Panc1 (cell line): ENCODE results near the gene PGPEP1. TPM values are rescaled to one million over a fixed set of nuclear protein-coding genes. Genes with fewer than 3 reads are reported as not detected.
"Not testable (repeated sequence)": the region's sequence is repeated elsewhere in the genome, so short reads cannot be mapped to it uniquely, and the experiment has no call there.

Source experiments
- ATAC-seq: fragments of 200-7000 bp; cut with Tn5 transposase; 2 replicates; pipeline ENCODE4 v1.9.1; 2020; ENCODE audit warnings: mild to moderate bottlenecking, moderate library complexity
- BruUV-seq: library from RNA; stranded (reverse); fragments of 400-500 nt; replicated peaks from 2 replicates; lab custom pipeline; 2021; lab: Mats Ljungman, UMichigan
- CTCF ChIA-PET: fragments of 300-600 bp; sonication (Branson Sonifier 250); formaldehyde crosslinking; loops from one replicate; lab custom pipeline; 2022; ENCODE audit warnings: antibody characterized with exemption; lab: Charles Lee
- POLR2A ChIA-PET: fragments of 300-600 bp; sonication (Branson Sonifier 250); formaldehyde crosslinking; loops from one replicate; lab custom pipeline; 2022; ENCODE audit warnings: antibody characterized with exemption; lab: Charles Lee
- DNase-seq: peaks from one replicate; pipeline ENCODE4 v3.0.0-alpha.2; 2010; ENCODE audit warnings: low read depth, low spot score
- H3K27ac ChIP-seq: 2 replicates; pipeline ENCODE4 v1.5.1; 2011; ENCODE audit warnings: mild to moderate bottlenecking, low read length, inconsistent platforms
- H3K27me3 ChIP-seq: fragments of 200-500 bp; sonication (Bioruptor generic); 2 replicates; pipeline ENCODE4 v1.6.0; 2014; ENCODE audit warnings: low read length, inconsistent platforms; ENCODE audit not compliant: control insufficient read depth, insufficient read depth
- H3K36me3 ChIP-seq: fragments of 200-500 bp; sonication (Bioruptor generic); 2 replicates; pipeline ENCODE4 v1.5.1; 2014; ENCODE audit warnings: inconsistent platforms, mild to moderate bottlenecking, low read length, moderate library complexity; ENCODE audit not compliant: control insufficient read depth, insufficient read depth
- H3K4me1 ChIP-seq: 2 replicates; pipeline ENCODE4 v1.5.1; 2011; ENCODE audit warnings: inconsistent platforms, mild to moderate bottlenecking, low read length, moderate library complexity; ENCODE audit not compliant: control insufficient read depth, insufficient read depth
- H3K4me3 ChIP-seq, 2 experiments: 2 replicates each; pipeline ENCODE4 v1.5.1; 2011 to 2012; ENCODE audit warnings: low read depth in 2 of 2, low read length in 2 of 2, mild to moderate bottlenecking in 2 of 2, inconsistent platforms in 1 of 2, moderate library complexity in 1 of 2
- H3K9me3 ChIP-seq: fragments of 200-500 bp; sonication (Bioruptor generic); 2 replicates; pipeline ENCODE4 v1.5.1; 2014; ENCODE audit warnings: low read depth, mild to moderate bottlenecking, inconsistent platforms, low read length, moderate library complexity; ENCODE audit not compliant: control insufficient read depth, insufficient read depth
- CTCF ChIP-seq: fragments of 450-650 bp; IDR thresholded peaks from 2 replicates; pipeline ENCODE4 v1.5.1; 2017; ENCODE audit warnings: mild to moderate bottlenecking
- POLR2AphosphoS5 ChIP-seq: IDR thresholded peaks from 2 replicates; pipeline ENCODE4 v1.6.1; 2012; ENCODE audit warnings: mild to moderate bottlenecking, low read depth, low read length, moderate library complexity
- SIN3A ChIP-seq: IDR thresholded peaks from 2 replicates; pipeline ENCODE4 v1.6.1; 2012; ENCODE audit warnings: low read depth, mild to moderate bottlenecking, low read length, moderate library complexity, borderline replicate concordance; ENCODE audit not compliant: insufficient read depth
- TCF7L2 ChIP-seq: IDR thresholded peaks from 2 replicates; pipeline ENCODE4 v1.6.1; 2011; ENCODE audit warnings: mild to moderate bottlenecking, low read depth, low read length, inconsistent platforms
- in situ Hi-C: cut with HindIII; loops from 2 replicates; pipeline ENCODE4 v1.10.0; 2016; ENCODE audit warnings: low sequenced_read_pairs, low pct_unique_long_range_greater_than_20kb
- intact Hi-C: fragments of 100-400 bp; cut with micrococcal nuclease; formaldehyde crosslinking; loops from one replicate; pipeline ENCODE4 v1.10.0; 2022; ENCODE audit not compliant: unreplicated experiment
- total RNA-seq: library from RNA; stranded (reverse); gene quantifications from one replicate; pipeline ENCODE4 v1.2.1, GENCODE V29; 2021; ENCODE audit not compliant: unreplicated experiment
- TF ChIP-seq, protein P1 (sequence below), 2 experiments: IDR thresholded peaks; 2 replicates each; pipeline ENCODE4 v1.6.1; 2011 to 2012; ENCODE audit warnings: low read depth in 2 of 2, control low read depth in 1 of 2, low read length in 1 of 2, mild to moderate bottlenecking in 1 of 2, moderate library complexity in 1 of 2; ENCODE audit not compliant: insufficient read depth in 1 of 2

Gene PGPEP1
- total RNA-seq, 1 experiment from 2014 or later: 36.3 TPM

DNA sequence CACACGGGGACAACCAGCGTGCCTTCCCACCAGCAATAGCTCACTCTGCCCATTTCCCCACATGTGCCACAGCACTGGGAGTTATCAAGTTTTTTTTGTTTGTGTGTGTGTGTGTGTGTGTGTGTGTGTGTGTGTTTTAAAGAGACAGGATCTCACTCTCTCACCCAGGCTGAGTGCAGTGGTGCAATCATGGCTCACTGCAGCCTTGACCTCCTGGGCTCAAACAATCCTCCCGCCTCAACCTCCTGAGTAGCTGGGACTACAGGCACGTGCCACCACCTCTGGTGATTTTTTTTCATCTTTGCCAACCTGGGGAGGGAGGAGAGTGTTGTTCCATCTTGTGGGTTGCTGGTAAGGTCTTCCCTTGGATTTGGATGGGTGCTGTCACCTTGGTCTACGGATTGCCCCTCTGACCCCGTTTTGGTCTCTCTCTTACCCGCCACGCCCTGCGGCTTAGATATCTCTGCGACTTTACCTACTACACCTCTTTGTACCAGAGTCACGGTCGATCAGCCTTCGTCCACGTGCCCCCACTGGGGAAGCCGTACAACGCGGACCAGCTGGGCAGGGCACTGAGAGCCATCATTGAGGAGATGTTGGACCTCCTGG is 22.6 kb downstream of the PGPEP1 start:
- TF ChIP-seq TCF7L2 (no peak), POLR2AphosphoS5 (no peak), CTCF (no peak), SIN3A (no peak)
- TF ChIP-seq, protein P1, sequence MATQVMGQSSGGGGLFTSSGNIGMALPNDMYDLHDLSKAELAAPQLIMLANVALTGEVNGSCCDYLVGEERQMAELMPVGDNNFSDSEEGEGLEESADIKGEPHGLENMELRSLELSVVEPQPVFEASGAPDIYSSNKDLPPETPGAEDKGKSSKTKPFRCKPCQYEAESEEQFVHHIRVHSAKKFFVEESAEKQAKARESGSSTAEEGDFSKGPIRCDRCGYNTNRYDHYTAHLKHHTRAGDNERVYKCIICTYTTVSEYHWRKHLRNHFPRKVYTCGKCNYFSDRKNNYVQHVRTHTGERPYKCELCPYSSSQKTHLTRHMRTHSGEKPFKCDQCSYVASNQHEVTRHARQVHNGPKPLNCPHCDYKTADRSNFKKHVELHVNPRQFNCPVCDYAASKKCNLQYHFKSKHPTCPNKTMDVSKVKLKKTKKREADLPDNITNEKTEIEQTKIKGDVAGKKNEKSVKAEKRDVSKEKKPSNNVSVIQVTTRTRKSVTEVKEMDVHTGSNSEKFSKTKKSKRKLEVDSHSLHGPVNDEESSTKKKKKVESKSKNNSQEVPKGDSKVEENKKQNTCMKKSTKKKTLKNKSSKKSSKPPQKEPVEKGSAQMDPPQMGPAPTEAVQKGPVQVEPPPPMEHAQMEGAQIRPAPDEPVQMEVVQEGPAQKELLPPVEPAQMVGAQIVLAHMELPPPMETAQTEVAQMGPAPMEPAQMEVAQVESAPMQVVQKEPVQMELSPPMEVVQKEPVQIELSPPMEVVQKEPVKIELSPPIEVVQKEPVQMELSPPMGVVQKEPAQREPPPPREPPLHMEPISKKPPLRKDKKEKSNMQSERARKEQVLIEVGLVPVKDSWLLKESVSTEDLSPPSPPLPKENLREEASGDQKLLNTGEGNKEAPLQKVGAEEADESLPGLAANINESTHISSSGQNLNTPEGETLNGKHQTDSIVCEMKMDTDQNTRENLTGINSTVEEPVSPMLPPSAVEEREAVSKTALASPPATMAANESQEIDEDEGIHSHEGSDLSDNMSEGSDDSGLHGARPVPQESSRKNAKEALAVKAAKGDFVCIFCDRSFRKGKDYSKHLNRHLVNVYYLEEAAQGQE (IDR thresholded peaks at IDR 0.05; ENCODE audit: insufficient read depth in 1 of 2, low read depth in 2 of 2, low read length in 1 of 2): no peak
- DNase-seq (no peak), ATAC-seq (no peak)
- intact Hi-C loops: no loop called here
- in situ Hi-C loops: no loop called here
- BruUV-seq: no TSS peak
- Histone ChIP-seq H3K4me3 (no peak overlapping the region), H3K9me3 (no peaks in the 10 kb centered on the region), H3K27me3 (no peaks in the 10 kb centered on the region), H3K27ac (peak overlapping the region; percentile 83), H3K36me3 (no peaks in the 10 kb centered on the region), H3K4me1 (peaks cover 23% of the 10 kb centered on the region)
- ChIA-PET POLR2A (interaction anchor here (0.6 kb wide), 2 partner anchors 85 to 208 kb away, joined by 6 to 9 read pairs; no protein-coding TSS in a partner anchor), CTCF (no interaction called here)

DNA sequence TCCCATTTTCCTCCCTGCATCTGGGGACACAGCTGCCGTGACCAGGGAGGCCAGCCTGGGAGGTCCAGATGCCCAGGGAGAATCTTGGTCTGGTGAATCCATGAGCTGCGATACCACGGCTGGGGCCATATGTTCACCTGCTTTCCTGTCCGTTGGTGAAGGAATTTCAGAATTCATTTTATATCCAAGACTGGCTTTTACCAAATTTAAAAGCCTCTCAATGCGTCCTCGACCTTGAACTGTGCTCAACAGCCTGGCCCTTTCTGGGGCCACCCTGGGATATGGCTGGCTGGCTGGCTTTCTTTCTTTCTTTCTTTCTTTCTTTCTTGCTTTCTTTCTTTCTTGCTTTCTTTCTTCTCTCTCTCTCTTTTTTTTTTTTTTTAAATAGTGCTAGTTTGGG is 23.4 kb downstream of the PGPEP1 start:
- no peak for DNase-seq
- intact Hi-C loops (no loop called here), in situ Hi-C loops (no loop called here)
- Histone ChIP-seq H3K27me3 (no peaks in the 10 kb centered on the region), H3K9me3 (no peaks in the 10 kb centered on the region), H3K36me3 (no peaks in the 10 kb centered on the region), H3K4me1 (peaks cover 23% of the 10 kb centered on the region), H3K4me3 (no peak overlapping the region), H3K27ac (peak overlapping the region; percentile 83)
- POLR2A ChIA-PET: interaction anchor here (0.7 kb wide), 1 partner anchor 10 kb away, joined by 3 read pairs; no protein-coding TSS in a partner anchor
- no peak for ATAC-seq
- no TSS peak for BruUV-seq
- CTCF ChIA-PET: interaction anchor here (1.4 kb wide), 1 partner anchor 22 kb away, joined by 4 read pairs; the partner anchor contains the start of gene GDF15
- TF ChIP-seq CTCF: no peak
- no peak for TF ChIP-seq TCF7L2
- TF ChIP-seq SIN3A: no peak
- TF ChIP-seq, protein P1 (IDR thresholded peaks at IDR 0.05; ENCODE audit: insufficient read depth in 1 of 2, low read depth in 2 of 2, low read length in 1 of 2): no peak
- TF ChIP-seq POLR2AphosphoS5: no peak

GRCh38 chr19:18364277-18364825 is 24.0 kb downstream of the PGPEP1 start:
- POLR2A ChIA-PET: interaction anchor here (0.6 to 0.7 kb wide), 2 partner anchors 10 to 36 kb away, joined by 3 read pairs; no protein-coding TSS in a partner anchor
- TSS peak; percentile 98 for BruUV-seq
- ATAC-seq: peak; percentile 14; the same call in 1 of the 2 replicates
- H3K36me3 ChIP-seq, H3K4me3 ChIP-seq, in situ Hi-C loops, H3K27me3 ChIP-seq, DNase-seq, intact Hi-C loops, H3K9me3 ChIP-seq: not testable (repeated sequence)
- CTCF ChIA-PET: interaction anchor here (1.4 kb wide), 1 partner anchor 22 kb away, joined by 4 read pairs; the partner anchor contains the start of gene GDF15
- peak overlapping the region; percentile 83 for H3K27ac ChIP-seq
- H3K4me1 ChIP-seq: peaks cover 24% of the 10 kb centered on the region
